Suprapubic skin (tissue), 4 donors: Measurements from ENCODE around the gene SPOCD1. TPM values are rescaled to one million over a fixed set of nuclear protein-coding genes. Genes with fewer than 3 reads are reported as not detected.

ENCODE experiments used
- DNase-seq, 2 donors: peaks; one replicate each; pipeline ENCODE4 v3.0.0-alpha.2; 2019; ENCODE audit warnings: low spot score in 2 of 2
- H3K27ac ChIP-seq: fragments of 200-600 bp; sonication (generic); one replicate; pipeline ENCODE4 v1.5.1; 2019
- H3K27me3 ChIP-seq: fragments of 200-600 bp; sonication (generic); one replicate; pipeline ENCODE4 v1.5.1; 2019
- H3K36me3 ChIP-seq: fragments of 200-600 bp; sonication (generic); one replicate; pipeline ENCODE4 v1.5.1; 2019
- H3K4me1 ChIP-seq: fragments of 200-600 bp; sonication (generic); one replicate; pipeline ENCODE4 v1.5.1; 2019
- H3K4me3 ChIP-seq: fragments of 200-600 bp; sonication (generic); one replicate; pipeline ENCODE4 v1.5.1; 2019; ENCODE audit warnings: mild to moderate bottlenecking
- H3K9me3 ChIP-seq: fragments of 200-600 bp; sonication (generic); one replicate; pipeline ENCODE4 v1.5.1; 2019
- CTCF ChIP-seq, 2 donors: fragments of 200-600 bp in 1 of 2; fragments of 450-650 bp in 1 of 2; sonication (generic) in 1 of 2; IDR thresholded peaks; one replicate each; pipeline ENCODE4 v1.5.1; 2016 to 2019; ENCODE audit warnings: antibody characterized with exemption in 2 of 2, mild to moderate bottlenecking in 1 of 2, moderate library complexity in 1 of 2
- EP300 ChIP-seq: sonication (generic); formaldehyde crosslinking; IDR thresholded peaks from one replicate; pipeline ENCODE4 v1.6.1; 2017; ENCODE audit warnings: antibody characterized with exemption
- POLR2A ChIP-seq, 2 donors: fragments of 450-650 bp; IDR thresholded peaks; one replicate each; pipeline ENCODE4 v1.6.1; 2017; ENCODE audit warnings: antibody characterized with exemption in 2 of 2, mild to moderate bottlenecking in 2 of 2, moderate library complexity in 2 of 2
- POLR2AphosphoS5 ChIP-seq, 3 donors: sonication (generic); formaldehyde crosslinking; IDR thresholded peaks; one replicate each; pipeline ENCODE4 v1.6.1; 2017; ENCODE audit warnings: antibody characterized with exemption in 3 of 3
- WGBS: methylation state at CpG from one replicate; pipeline ENCODE4 v1.1.5; 2018; 5-methylcytosine and 5-hydroxymethylcytosine counted together
- total RNA-seq, 4 donors: library from RNA; depleted of rRNA; stranded (reverse); fragments of >200 nt; gene quantifications; one replicate each; pipeline ENCODE4 v1.1.0, GENCODE V29; 2016

The SPOCD1 gene
- total RNA-seq, 4 donors from 2014 or later = 3.2 TPM; not detected in 3

GRCh38 chr1:31799196-31799894, 16.5 kb downstream of the SPOCD1 start:
- DNase-seq = peak; percentile 35 to 65
- no peak overlapping the region for H3K27ac ChIP-seq
- peaks cover 11% of the 10 kb centered on the region for H3K27me3 ChIP-seq
- no peaks in the 10 kb centered on the region for H3K9me3 ChIP-seq
- no peak overlapping the region for H3K4me3 ChIP-seq
- H3K36me3 ChIP-seq = no peaks in the 10 kb centered on the region
- TF ChIP-seq POLR2A (IDR thresholded peaks at IDR 0.05) (no peak), POLR2AphosphoS5 (IDR thresholded peaks at IDR 0.05) (no peak), EP300 (no peak), CTCF (IDR thresholded peaks at IDR 0.05) (no peak)
- 92% methylated on average over 2 of the region's 9 CpGs for WGBS
- peaks cover 7% of the 10 kb centered on the region for H3K4me1 ChIP-seq

- DNase-seq = peak; percentile 55 to 67
- no peak overlapping the region for H3K27ac ChIP-seq
- no peak overlapping the region for H3K4me3 ChIP-seq
Observed at GRCh38 chr1:31798433-31799195, 17.2 kb downstream of the SPOCD1 start.

GRCh38 chr1:31798086-31798432, 17.8 kb downstream of the SPOCD1 start:
- Histone ChIP-seq H3K4me3 (no peak overlapping the region), H3K36me3 (no peaks in the 10 kb centered on the region), H3K9me3 (no peaks in the 10 kb centered on the region), H3K27ac (no peak overlapping the region), H3K4me1 (peaks cover 7% of the 10 kb centered on the region), H3K27me3 (peaks cover 11% of the 10 kb centered on the region)
- TF ChIP-seq EP300 (no peak), CTCF (IDR thresholded peaks at IDR 0.05) (no peak)
- peak in 1 of 2 donors; percentile 68 for DNase-seq
- WGBS = 68% methylated on average over 7 of the region's 8 CpGs

More at GRCh38 chr1:31798433-31799195, 17.2 kb downstream of the SPOCD1 start:
- Histone ChIP-seq H3K4me1 (peaks cover 7% of the 10 kb centered on the region), H3K27me3 (peaks cover 11% of the 10 kb centered on the region), H3K9me3 (no peaks in the 10 kb centered on the region), H3K36me3 (no peaks in the 10 kb centered on the region)
- TF ChIP-seq CTCF (IDR thresholded peaks at IDR 0.05) (no peak), POLR2AphosphoS5 (IDR thresholded peaks at IDR 0.05) (no peak), EP300 (no peak), POLR2A (IDR thresholded peaks at IDR 0.05) (no peak)
- WGBS = 56% methylated on average over 9 of the region's 17 CpGs

GRCh38 chr1:31797216-31797615, 18.6 kb downstream of the SPOCD1 start:
- no peaks in the 10 kb centered on the region for H3K36me3 ChIP-seq
- peaks cover 7% of the 10 kb centered on the region for H3K4me1 ChIP-seq
- WGBS = 89% methylated on average over 5 of the region's 5 CpGs
- H3K27ac ChIP-seq = no peak overlapping the region
- peak; percentile 13 to 20 for DNase-seq
- no peaks in the 10 kb centered on the region for H3K9me3 ChIP-seq
- H3K4me3 ChIP-seq = no peak overlapping the region
- TF ChIP-seq POLR2A (IDR thresholded peaks at IDR 0.05) (no peak), EP300 (no peak), CTCF (IDR thresholded peaks at IDR 0.05) (no peak), POLR2AphosphoS5 (IDR thresholded peaks at IDR 0.05) (no peak)
- H3K27me3 ChIP-seq = peaks cover 11% of the 10 kb centered on the region

- Histone ChIP-seq H3K27ac (no peak overlapping the region), H3K27me3 (peaks cover 11% of the 10 kb centered on the region), H3K9me3 (no peaks in the 10 kb centered on the region), H3K4me3 (no peak overlapping the region), H3K4me1 (peaks cover 7% of the 10 kb centered on the region), H3K36me3 (no peaks in the 10 kb centered on the region)
- WGBS = 91% methylated on average over 7 of the region's 7 CpGs
- peak; percentile 20 to 42 for DNase-seq
- no peak for TF ChIP-seq POLR2A (IDR thresholded peaks at IDR 0.05)
- no peak for TF ChIP-seq EP300
- no peak for TF ChIP-seq CTCF (IDR thresholded peaks at IDR 0.05)
- no peak for TF ChIP-seq POLR2AphosphoS5 (IDR thresholded peaks at IDR 0.05)
Observed at GRCh38 chr1:31796707-31797106, 19.1 kb downstream of the SPOCD1 start.
